Measurements from ENCODE around the gene CPNE8. TPM values are rescaled to one million over a fixed set of nuclear protein-coding genes. Genes with fewer than 3 reads are reported as not detected.

Gene CPNE8
- total and polyA plus RNA-seq, 9 donors, result 6.2 to 11.7 (median 8.5) TPM

DNA sequence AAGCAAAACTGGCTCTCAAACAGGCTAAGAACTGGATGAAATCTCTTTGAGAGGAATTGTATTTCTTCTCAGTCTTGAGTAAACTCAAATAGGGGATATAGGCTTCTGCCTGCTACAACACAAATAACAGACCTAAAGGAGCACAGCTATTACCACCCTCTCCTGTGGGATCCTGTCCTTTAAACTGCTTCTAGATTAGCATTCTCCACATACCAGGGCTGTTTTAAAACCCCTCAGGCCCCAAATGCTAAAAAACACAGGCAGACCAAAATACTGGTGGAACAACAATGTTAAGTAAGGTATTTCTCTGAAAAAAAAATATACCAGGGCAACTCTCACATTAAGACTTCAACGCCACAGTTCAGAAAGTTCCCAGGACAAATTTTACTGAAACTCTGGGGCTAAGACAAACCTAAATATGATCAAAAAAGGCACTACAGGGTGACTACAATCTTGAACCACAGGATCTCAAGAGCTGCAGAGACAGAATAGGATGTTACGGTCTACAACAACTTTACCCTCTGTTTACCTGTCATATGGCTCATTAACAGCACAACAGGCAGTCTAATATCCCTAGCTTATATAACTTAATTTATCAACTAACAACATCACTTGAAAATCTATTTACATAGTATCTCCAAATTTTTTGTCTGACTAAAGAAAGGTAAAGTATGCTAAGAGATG, 7.2 kb downstream of the CPNE8 start:
- no peak for DNase-seq
- no peaks in the 10 kb centered on the region for H3K27me3 ChIP-seq (ENCODE audit: control insufficient read depth, insufficient read depth, low read length)
- no CpG with 5 or more reads among the region's 2 CpGs for WGBS (ENCODE audit: insufficient coverage)
- H3K4me3 ChIP-seq (ENCODE audit: low read length), result no peak overlapping the region
- no peaks in the 10 kb centered on the region for H3K36me3 ChIP-seq (ENCODE audit: control insufficient read depth, insufficient read depth, low read length)
- no peaks in the 10 kb centered on the region for H3K9me3 ChIP-seq (replicated peaks; ENCODE audit: control insufficient read depth, low read depth, low read length)
- H3K27ac ChIP-seq (ENCODE audit: low read length), result no peak overlapping the region
- H3K4me1 ChIP-seq (ENCODE audit: control insufficient read depth, insufficient read depth, low read length), result no peaks in the 10 kb centered on the region

DNA sequence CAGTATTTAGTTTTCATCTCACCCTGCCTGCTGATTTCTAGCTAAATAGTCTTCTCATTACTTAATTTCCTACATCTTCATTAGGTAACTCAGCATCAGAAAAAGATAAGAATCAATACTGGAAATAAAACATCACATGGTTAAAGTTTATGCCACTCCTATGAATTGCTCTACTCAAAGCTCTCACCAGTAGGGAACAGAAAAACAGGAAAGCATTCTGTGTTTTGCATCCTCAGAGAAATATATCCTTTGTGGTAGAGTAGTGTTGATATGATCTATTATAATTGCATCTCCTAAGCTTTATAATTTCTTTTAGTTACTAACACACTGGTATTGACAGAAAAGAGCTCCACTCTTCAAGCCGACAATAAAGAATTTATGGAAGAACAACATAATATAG, 9.9 kb downstream of the CPNE8 start:
- no peak overlapping the region for H3K4me3 ChIP-seq (ENCODE audit: low read length)
- no peaks in the 10 kb centered on the region for H3K4me1 ChIP-seq (ENCODE audit: control insufficient read depth, insufficient read depth, low read length)
- WGBS (ENCODE audit: insufficient coverage), result no CpG with 5 or more reads among the region's 1 CpG
- no peaks in the 10 kb centered on the region for H3K9me3 ChIP-seq (replicated peaks; ENCODE audit: control insufficient read depth, low read depth, low read length)
- DNase-seq, result no peak
- H3K27ac ChIP-seq (ENCODE audit: low read length), result no peak overlapping the region
- H3K36me3 ChIP-seq (ENCODE audit: control insufficient read depth, insufficient read depth, low read length), result no peaks in the 10 kb centered on the region
- no peaks in the 10 kb centered on the region for H3K27me3 ChIP-seq (ENCODE audit: control insufficient read depth, insufficient read depth, low read length)

DNA sequence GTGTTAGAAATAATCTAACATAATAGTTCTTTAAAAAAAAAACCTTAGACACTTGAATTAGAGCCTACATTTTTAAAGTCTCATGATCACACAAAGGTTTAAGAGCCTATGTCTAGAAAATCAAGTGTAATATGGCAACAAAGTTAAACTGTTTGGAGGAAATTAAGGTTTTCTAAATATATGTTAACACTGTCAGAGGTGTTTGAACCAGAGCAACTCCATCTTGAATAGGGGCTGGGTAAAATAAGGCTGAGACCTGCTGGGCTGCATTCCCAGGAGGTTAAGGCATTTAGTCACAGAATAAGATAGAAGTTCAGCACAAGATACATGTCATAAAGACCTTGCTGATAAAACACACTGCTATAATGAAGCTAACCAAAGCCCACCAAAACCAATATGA, 12.4 kb downstream of the CPNE8 start:
- H3K27me3 ChIP-seq (ENCODE audit: control insufficient read depth, insufficient read depth, low read length), result no peaks in the 10 kb centered on the region
- H3K36me3 ChIP-seq (ENCODE audit: control insufficient read depth, insufficient read depth, low read length), result no peaks in the 10 kb centered on the region
- no peak for DNase-seq
- no peak overlapping the region for H3K4me3 ChIP-seq (ENCODE audit: low read length)
- H3K4me1 ChIP-seq (ENCODE audit: control insufficient read depth, insufficient read depth, low read length), result no peaks in the 10 kb centered on the region
- H3K27ac ChIP-seq (ENCODE audit: low read length), result no peak overlapping the region
- no peaks in the 10 kb centered on the region for H3K9me3 ChIP-seq (replicated peaks; ENCODE audit: control insufficient read depth, low read depth, low read length)

DNA sequence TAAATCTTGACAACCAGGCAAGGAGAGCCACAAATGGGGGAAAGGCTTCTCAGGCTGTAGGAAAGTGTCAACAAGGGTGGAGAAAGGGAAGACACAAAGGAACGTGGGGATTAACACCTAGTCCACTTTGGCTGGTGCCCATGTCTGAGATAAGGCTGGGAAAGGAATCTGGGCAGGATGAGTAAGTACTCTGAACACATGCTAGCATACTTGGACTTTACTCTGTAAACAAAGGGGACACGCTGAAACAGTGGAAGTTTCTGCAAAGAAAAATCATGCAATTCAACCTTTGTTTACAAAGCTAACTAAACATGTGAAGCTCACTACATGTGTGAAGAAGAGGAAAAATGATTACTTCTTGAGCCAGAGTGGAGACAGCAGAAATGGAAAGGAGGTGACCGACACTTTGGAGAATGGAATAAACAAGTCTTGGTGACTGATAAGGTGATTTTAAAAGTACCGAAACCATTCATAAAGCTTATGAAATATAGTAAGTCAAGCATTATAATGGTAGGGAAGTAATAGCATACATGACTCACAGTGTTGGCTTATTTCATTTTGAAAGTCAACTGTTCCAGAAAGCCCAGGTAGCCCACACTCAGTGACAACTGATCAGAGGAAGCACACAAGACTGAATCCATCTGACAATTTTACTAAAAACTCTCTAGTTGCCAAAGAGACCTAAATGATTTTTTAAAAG, 13.2 kb downstream of the CPNE8 start:
- WGBS (ENCODE audit: insufficient coverage), result 75% methylated on average over 2 of the region's 4 CpGs
- no peak for DNase-seq

DNA sequence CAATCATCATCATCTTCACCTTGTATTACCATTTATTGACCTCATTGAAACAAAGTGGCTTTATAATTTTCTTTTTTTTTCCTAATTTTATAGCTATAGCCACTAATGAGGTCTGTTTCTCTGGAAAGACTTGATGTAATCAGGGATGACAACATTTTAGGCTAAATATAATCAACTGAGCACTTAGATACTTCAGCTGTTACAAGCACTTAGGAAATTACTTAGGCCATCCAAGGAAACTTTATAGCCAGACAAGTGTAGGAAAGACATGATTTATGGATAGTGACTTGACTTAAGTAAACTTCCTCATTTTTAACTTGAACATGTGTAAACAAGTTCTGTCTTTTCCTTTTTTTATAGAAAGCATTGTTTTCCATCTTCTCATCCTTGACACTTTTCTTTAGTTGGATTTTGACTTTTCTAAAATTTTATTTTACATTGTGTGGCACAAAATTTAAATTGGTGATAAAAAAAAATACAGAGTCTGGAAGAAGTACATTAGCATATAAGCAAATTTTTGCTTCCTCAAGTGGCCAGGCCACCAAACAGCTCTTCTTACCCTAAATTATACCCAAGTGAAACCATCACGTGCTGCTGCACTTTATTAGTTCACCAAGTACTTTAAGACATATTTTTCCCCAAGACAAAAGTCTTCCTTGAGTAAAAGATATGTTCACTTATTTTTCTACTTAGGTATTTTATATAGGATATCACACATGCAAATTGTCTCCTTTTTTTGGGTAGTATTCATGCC, 15.1 kb downstream of the CPNE8 start:
- Histone ChIP-seq H3K9me3 (replicated peaks; ENCODE audit: control insufficient read depth, low read depth, low read length) (no peaks in the 10 kb centered on the region), H3K4me1 (ENCODE audit: control insufficient read depth, insufficient read depth, low read length) (no peaks in the 10 kb centered on the region), H3K27me3 (ENCODE audit: control insufficient read depth, insufficient read depth, low read length) (no peaks in the 10 kb centered on the region), H3K36me3 (ENCODE audit: control insufficient read depth, insufficient read depth, low read length) (no peaks in the 10 kb centered on the region), H3K27ac (ENCODE audit: low read length) (no peak overlapping the region), H3K4me3 (ENCODE audit: low read length) (no peak overlapping the region)
- no CpG with 5 or more reads among the region's 1 CpG for WGBS (ENCODE audit: insufficient coverage)
- DNase-seq, result peak; percentile 25

More for the DNA sequence above, 13.2 kb downstream of the CPNE8 start:
- no peaks in the 10 kb centered on the region for H3K9me3 ChIP-seq (replicated peaks; ENCODE audit: control insufficient read depth, low read depth, low read length)
- no peaks in the 10 kb centered on the region for H3K4me1 ChIP-seq (ENCODE audit: control insufficient read depth, insufficient read depth, low read length)
- H3K4me3 ChIP-seq (ENCODE audit: low read length), result no peak overlapping the region
- no peaks in the 10 kb centered on the region for H3K36me3 ChIP-seq (ENCODE audit: control insufficient read depth, insufficient read depth, low read length)
- H3K27ac ChIP-seq (ENCODE audit: low read length), result no peak overlapping the region
- H3K27me3 ChIP-seq (ENCODE audit: control insufficient read depth, insufficient read depth, low read length), result no peaks in the 10 kb centered on the region

DNA sequence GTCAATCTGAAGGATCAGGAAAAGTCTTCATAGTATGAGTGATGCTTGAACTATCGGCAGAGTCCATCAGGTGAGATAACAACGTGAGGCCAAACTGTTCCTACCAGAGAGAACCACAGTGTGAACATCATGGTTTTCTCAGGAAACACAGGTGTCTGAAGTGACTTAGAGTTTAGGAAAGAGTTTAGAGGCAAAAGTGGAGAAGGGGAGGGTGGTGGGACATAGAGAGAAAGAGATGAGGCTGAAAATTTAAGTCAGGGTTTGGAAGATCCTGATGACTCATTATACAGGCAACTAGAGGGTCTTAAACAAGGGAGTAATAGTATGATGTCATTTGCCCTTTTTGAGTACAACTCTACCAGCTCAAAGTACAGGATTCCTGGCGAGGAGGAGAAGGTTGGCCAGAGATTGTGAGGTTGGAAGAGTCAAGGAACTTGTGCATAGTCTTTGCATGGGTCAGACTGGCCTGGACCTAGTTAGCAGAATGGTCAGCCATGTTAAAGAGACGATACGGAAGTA, 16.0 kb downstream of the CPNE8 start:
- Histone ChIP-seq H3K9me3 (replicated peaks; ENCODE audit: control insufficient read depth, low read depth, low read length) (no peaks in the 10 kb centered on the region), H3K27ac (ENCODE audit: low read length) (no peak overlapping the region), H3K36me3 (ENCODE audit: control insufficient read depth, insufficient read depth, low read length) (no peaks in the 10 kb centered on the region), H3K4me1 (ENCODE audit: control insufficient read depth, insufficient read depth, low read length) (no peaks in the 10 kb centered on the region), H3K27me3 (ENCODE audit: control insufficient read depth, insufficient read depth, low read length) (no peaks in the 10 kb centered on the region), H3K4me3 (ENCODE audit: low read length) (no peak overlapping the region)
- WGBS (ENCODE audit: insufficient coverage), result 100% methylated on average over 5 of the region's 5 CpGs
- DNase-seq, result no peak

DNA sequence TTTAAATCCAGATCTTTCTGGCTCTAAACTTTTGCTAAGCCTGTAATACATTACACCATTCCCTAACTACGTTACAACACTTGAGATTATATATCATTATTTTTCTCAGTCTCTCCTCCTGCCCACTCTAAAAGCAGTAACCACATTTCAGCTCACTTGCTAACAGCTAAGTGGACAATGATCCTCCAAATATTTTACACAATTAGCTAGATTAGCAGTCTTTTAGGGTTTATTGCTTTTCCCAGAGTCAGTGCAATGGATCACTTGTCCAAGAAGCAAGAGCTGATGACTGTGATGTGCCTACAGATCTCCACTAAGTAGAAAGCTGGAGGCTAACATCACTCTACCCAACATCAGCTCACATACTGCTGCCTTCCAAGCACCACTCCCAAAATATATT, 17.6 kb downstream of the CPNE8 start:
- DNase-seq, result no peak
- Histone ChIP-seq H3K27me3 (ENCODE audit: control insufficient read depth, insufficient read depth, low read length) (no peaks in the 10 kb centered on the region), H3K4me1 (ENCODE audit: control insufficient read depth, insufficient read depth, low read length) (no peaks in the 10 kb centered on the region), H3K36me3 (ENCODE audit: control insufficient read depth, insufficient read depth, low read length) (no peaks in the 10 kb centered on the region), H3K4me3 (ENCODE audit: low read length) (no peak overlapping the region), H3K9me3 (replicated peaks; ENCODE audit: control insufficient read depth, low read depth, low read length) (no peaks in the 10 kb centered on the region), H3K27ac (ENCODE audit: low read length) (no peak overlapping the region)
- WGBS (ENCODE audit: insufficient coverage), result no CpG with 5 or more reads among the region's 1 CpG

DNA sequence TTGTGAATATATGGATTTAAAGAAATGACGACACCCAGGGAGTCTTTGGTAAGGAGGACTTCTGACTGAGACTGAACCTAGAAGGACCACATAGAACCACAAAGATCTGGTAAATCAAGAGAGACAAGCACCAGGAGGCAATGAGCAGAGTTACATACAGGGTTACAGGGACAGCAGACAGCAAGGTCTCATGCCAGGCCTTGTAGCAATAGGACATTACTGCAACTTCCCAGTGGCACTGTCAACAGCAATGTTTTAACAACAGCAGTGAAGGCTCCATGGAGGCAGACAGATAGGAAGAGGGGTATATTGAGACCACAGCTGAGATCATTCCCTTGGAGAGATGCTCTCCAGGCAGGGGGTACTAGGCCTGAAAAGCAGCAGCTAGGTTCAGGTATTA, 18.5 kb downstream of the CPNE8 start:
- H3K4me3 ChIP-seq (ENCODE audit: low read length), result no peak overlapping the region
- peaks cover 2% of the 10 kb centered on the region for H3K9me3 ChIP-seq (replicated peaks; ENCODE audit: control insufficient read depth, low read depth, low read length)
- H3K27ac ChIP-seq (ENCODE audit: low read length), result no peak overlapping the region
- no peaks in the 10 kb centered on the region for H3K27me3 ChIP-seq (ENCODE audit: control insufficient read depth, insufficient read depth, low read length)
- no peak for DNase-seq
- WGBS (ENCODE audit: insufficient coverage), result 100% methylated on average over 1 of the region's 1 CpG
- H3K36me3 ChIP-seq (ENCODE audit: control insufficient read depth, insufficient read depth, low read length), result no peaks in the 10 kb centered on the region
- no peaks in the 10 kb centered on the region for H3K4me1 ChIP-seq (ENCODE audit: control insufficient read depth, insufficient read depth, low read length)

DNA sequence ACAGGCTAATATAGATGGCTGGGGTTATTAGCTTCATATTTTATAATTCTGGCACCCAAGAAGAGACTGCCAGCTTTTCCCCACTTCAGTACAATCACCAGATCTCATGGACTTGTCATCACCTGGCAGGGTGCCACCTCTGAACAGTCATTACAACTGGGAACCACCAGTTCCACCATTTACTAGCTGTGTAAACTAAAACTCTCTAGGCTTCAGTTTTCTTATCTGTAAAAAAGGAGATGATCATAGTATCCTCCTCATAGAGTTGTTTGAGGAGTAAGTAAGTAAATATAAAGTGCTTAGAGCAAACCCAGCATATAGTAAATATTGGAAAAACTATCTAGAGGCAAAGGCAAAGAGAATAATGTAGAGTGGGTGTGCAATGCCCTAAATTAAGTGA, 19.3 kb downstream of the CPNE8 start:
- Histone ChIP-seq H3K4me1 (ENCODE audit: control insufficient read depth, insufficient read depth, low read length) (no peaks in the 10 kb centered on the region), H3K27me3 (ENCODE audit: control insufficient read depth, insufficient read depth, low read length) (no peaks in the 10 kb centered on the region), H3K36me3 (ENCODE audit: control insufficient read depth, insufficient read depth, low read length) (no peaks in the 10 kb centered on the region), H3K4me3 (ENCODE audit: low read length) (no peak overlapping the region), H3K9me3 (replicated peaks; ENCODE audit: control insufficient read depth, low read depth, low read length) (peaks cover 2% of the 10 kb centered on the region), H3K27ac (ENCODE audit: low read length) (no peak overlapping the region)
- DNase-seq, result no peak

DNA sequence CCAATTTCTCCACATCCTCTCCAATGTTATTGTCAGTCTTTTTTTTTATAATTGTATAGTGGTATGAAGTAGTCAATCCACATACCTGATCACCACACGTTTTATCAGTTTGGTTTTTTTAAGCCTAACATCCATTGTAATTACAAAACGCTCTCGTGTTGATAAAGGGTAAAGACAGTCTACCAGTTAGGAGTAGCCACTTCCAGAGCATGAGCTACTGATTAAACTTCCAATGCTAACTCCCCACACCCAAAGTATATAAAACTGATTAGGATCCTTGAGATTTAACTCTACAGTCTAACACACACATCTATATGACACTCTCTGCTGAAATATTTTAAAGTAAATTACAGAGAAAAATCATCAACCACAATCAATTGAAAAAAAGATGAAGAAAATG, 20.7 kb downstream of the CPNE8 start:
- no CpG with 5 or more reads among the region's 3 CpGs for WGBS (ENCODE audit: insufficient coverage)
- Histone ChIP-seq H3K4me3 (ENCODE audit: low read length) (no peak overlapping the region), H3K27ac (ENCODE audit: low read length) (no peak overlapping the region), H3K9me3 (replicated peaks; ENCODE audit: control insufficient read depth, low read depth, low read length) (peaks cover 2% of the 10 kb centered on the region), H3K27me3 (ENCODE audit: control insufficient read depth, insufficient read depth, low read length) (no peaks in the 10 kb centered on the region), H3K36me3 (ENCODE audit: control insufficient read depth, insufficient read depth, low read length) (no peaks in the 10 kb centered on the region), H3K4me1 (ENCODE audit: control insufficient read depth, insufficient read depth, low read length) (no peaks in the 10 kb centered on the region)
- no peak for DNase-seq

Data from muscle of leg (tissue), 11 donors.